ENCODE measurements around the gene C9orf57. TPM values are rescaled to one million over a fixed set of nuclear protein-coding genes. Genes with fewer than 3 reads are reported as not detected.
"Not testable (repeated sequence)": the region's sequence is repeated elsewhere in the genome, so short reads cannot be mapped to it uniquely, and the experiment has no call there.

C9orf57 gene
- total RNA-seq: not detected in 2 replicates

GRCh38 chr9:72060513-72060912, at the start of gene C9orf57:
Gene C9orf57 (minus strand): TSS chr9:72060613. CDS start chr9:72059331, 1,282 bp downstream.
- DNase-seq (ENCODE audit: low read depth in 2 of 2): no peak

- no peak for DNase-seq (ENCODE audit: low read depth in 2 of 2)
These were observed 42.1 kb upstream of the C9orf57 start for GRCh38 chr9:72102520-72102919.

GRCh38 chr9:72095520-72095919, 35.1 kb upstream of the C9orf57 start:
- DNase-seq (ENCODE audit: low read depth in 2 of 2): not testable (repeated sequence)

- DNase-seq (ENCODE audit: low read depth in 2 of 2): no peak
These were observed 32.4 kb upstream of the C9orf57 start for GRCh38 chr9:72092820-72093219.

- no peak for DNase-seq (ENCODE audit: low read depth in 2 of 2)
These were observed 29.2 kb upstream of the C9orf57 start for GRCh38 chr9:72089451-72090130.

GRCh38 chr9:72082536-72082935, 22.1 kb upstream of the C9orf57 start:
- no peak for DNase-seq (ENCODE audit: low read depth in 2 of 2)

GRCh38 chr9:72074666-72075065, 14.3 kb upstream of the C9orf57 start:
- DNase-seq (ENCODE audit: low read depth in 2 of 2): not testable (repeated sequence)

- DNase-seq (ENCODE audit: low read depth in 2 of 2): no peak
These were observed 4.7 kb upstream of the C9orf57 start for GRCh38 chr9:72065076-72065475.

- DNase-seq (ENCODE audit: low read depth in 2 of 2): no peak
These were observed 8.3 kb downstream of the C9orf57 start for GRCh38 chr9:72052122-72052521.

GRCh38 chr9:72048850-72049249, 11.6 kb downstream of the C9orf57 start:
- no peak for DNase-seq (ENCODE audit: low read depth in 2 of 2)

GRCh38 chr9:72046630-72047456, 13.6 kb downstream of the C9orf57 start:
- DNase-seq (ENCODE audit: low read depth in 2 of 2): no peak

GRCh38 chr9:72044095-72044494, 16.3 kb downstream of the C9orf57 start:
- DNase-seq (ENCODE audit: low read depth in 2 of 2): no peak

GRCh38 chr9:72043576-72043975, 16.8 kb downstream of the C9orf57 start:
- DNase-seq (ENCODE audit: low read depth in 2 of 2): no peak

GRCh38 chr9:72042928-72043327, 17.5 kb downstream of the C9orf57 start:
- DNase-seq (ENCODE audit: low read depth in 2 of 2): no peak

- DNase-seq (ENCODE audit: low read depth in 2 of 2): peak; percentile 55 to 78
These were observed 18.6 kb downstream of the C9orf57 start for GRCh38 chr9:72041775-72042194.

GRCh38 chr9:72041369-72041768, 19.0 kb downstream of the C9orf57 start:
- DNase-seq (ENCODE audit: low read depth in 2 of 2): no peak

- DNase-seq (ENCODE audit: low read depth in 2 of 2): no peak
These were observed 20.9 kb downstream of the C9orf57 start for GRCh38 chr9:72039532-72039931.

GRCh38 chr9:72038890-72039410, 21.5 kb downstream of the C9orf57 start:
- peak; percentile 47 to 64 for DNase-seq (ENCODE audit: low read depth in 2 of 2)

- no peak for DNase-seq (ENCODE audit: low read depth in 2 of 2)
These were observed 22.0 kb downstream of the C9orf57 start for GRCh38 chr9:72038408-72038807.

GRCh38 chr9:72037571-72037970, 22.8 kb downstream of the C9orf57 start:
- no peak for DNase-seq (ENCODE audit: low read depth in 2 of 2)

GRCh38 chr9:72030767-72031166, 29.6 kb downstream of the C9orf57 start:
- no peak for DNase-seq (ENCODE audit: low read depth in 2 of 2)

GRCh38 chr9:72029986-72030385, 30.4 kb downstream of the C9orf57 start:
- DNase-seq (ENCODE audit: low read depth in 2 of 2): no peak

GRCh38 chr9:72025906-72026305, 34.5 kb downstream of the C9orf57 start:
- DNase-seq (ENCODE audit: low read depth in 2 of 2): no peak
